HG02763 (cell line): ENCODE data around the gene BORCS8.
"Not testable (repeated sequence)": the region's sequence is repeated elsewhere in the genome, so short reads cannot be mapped to it uniquely, and the experiment has no call there.

Source experiments
- ATAC-seq: cut with Tn5 transposase; IDR thresholded peaks from one replicate; pipeline ENCODE4 v1.9.1; 2021; ENCODE audit warnings: mild to moderate bottlenecking, moderate library complexity; ENCODE audit not compliant: unreplicated experiment

BORCS8 gene

DNA sequence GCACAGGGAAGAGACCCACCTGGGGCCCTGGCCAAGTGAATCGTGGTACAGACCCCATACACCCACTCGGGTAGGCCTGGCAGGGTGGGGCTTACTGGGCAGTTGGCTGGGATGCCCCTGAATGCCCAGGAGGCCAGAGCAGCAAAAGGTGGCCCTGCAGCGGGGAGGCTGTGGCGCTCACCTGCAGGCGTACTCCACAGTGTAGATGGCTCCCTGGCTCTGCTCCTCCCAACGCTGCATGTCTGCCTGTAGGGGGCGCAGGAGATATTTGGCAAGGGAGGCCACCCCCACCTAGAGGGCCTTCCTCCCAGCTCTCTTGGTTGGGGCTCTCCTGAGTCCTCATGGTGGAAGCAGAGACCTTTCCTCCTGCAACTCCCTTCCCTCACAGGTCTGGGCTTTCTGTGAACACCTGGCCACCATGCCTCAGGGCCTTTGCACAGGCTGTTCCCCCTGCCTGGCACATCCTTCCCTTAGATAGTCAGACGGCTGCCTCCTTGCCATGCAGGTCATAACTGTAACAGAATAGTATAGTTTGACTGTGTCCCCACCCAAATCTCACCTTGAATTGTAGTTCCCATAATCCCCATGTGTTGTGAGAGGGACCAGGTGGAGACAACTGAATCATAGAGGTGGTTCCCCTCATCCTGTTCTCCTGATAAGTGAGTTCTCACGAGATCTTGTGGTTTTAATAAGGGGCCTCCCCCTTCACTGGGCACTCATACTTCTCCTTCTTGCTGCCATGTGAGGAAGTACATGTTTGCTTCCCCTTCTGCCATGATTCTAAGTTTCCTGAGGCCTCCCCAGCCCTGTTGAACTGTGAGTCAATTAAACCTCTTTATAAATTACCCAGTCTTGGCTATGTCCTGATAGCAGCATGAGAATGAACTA lies 5.9 kb downstream of the BORCS8 start:
- ATAC-seq = no peak

DNA sequence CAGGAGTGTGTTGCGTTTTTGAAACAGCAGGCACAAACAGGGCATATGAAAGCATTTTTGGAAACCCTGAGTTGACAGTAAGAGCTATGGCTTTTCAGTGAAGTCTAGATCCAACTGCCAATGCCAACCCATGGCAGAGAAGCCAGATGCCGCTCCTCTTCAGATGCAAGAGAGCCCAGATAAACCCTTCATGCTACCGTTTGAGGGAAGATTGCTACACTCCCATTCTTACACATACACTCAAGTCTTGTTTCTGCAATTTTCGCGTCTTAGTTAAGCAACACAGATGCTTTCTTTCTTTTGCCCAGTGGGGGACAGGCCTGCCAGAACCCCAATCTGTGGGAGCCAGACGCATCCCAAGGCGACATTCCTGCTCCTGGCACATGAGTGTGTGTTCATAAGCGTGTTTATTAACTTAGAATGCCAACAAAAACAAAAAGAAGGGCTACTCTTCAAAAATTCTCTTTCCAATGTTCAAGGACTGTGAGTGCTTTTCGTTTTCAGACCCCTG lies 10.4 kb downstream of the BORCS8 start:
- ATAC-seq = no peak

DNA sequence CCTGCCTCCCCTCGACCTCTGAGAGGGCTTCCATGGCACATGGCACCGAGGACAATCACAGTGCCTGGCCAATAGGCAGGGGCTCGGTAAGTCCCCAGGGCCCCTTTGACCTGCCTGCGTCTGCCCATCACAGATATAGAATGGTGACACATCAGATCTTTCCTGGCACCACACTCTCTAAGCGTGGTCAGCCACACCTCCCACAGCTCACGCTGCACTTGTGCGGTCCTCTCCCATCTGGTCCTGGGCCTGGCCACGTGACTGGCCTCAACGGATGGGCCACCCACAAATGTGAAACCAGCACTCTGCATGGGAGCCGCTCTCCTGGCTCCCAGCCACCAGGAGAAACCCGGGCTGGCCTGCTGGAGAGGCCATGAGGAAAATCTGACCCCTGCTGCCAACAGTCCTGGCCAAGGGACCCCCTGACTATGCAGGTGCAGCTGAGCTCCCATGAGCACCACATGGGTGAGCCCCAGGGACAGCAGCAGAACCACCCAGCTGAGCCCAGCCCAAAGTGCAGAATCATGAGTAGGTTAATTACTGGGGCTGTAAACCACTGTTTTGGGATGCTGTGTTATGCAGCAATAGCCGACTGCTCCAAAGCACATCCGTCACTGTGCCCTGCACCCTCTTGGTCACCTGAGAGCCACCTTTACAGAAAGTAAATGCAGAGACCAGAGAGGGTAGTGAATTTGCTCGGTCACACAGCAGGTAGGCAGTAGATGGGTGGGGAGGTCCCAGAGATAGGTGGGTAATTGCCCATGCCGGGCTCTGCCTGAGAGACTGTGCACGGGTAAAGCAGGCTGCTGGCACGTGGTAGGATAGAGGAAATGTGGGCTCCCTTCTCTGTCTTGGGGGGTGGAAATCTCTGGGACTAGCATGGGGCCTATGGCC lies 12.2 kb downstream of the BORCS8 start:
- ATAC-seq = no peak

DNA sequence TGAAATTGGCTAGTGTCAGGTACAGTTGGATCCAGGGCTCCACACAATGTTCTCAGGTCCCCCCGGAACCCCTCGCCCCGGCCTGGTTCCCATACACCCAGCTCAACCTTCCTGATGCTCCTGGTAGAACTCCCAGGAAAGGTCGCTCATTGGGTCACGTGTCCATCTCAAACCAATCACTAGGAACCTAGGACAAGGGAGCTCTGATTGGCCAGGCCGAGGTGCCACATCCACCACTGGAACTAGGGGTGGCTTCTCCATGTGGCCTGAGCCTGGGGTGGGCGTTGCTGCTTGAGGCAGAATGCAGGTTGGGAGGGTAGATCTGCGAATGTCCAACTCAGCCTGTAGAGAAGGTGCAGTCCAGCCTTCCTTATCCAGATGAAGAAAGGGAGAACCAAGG lies 15.0 kb downstream of the BORCS8 start:
- ATAC-seq = no peak

DNA sequence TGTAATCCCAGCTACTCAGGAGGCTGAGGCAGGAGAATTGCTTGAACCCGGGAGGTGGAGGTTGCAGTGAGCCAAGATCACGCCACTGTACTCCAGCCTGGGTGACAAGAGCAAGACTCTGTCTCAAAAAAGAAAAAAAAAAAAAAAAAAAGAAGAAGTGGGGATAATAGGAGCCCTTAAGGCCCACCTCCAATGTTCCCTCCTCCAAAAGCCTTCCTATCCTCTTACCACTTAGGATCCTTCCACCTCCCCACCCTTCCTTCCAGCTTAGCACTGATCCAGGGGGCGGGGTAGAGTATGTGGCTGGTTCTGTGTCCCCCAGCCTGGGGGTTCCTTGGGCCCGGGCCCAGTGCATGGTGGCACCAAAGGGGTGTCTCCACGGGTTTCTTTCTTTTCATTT lies 18.7 kb downstream of the BORCS8 start:
- ATAC-seq = not testable (repeated sequence)

DNA sequence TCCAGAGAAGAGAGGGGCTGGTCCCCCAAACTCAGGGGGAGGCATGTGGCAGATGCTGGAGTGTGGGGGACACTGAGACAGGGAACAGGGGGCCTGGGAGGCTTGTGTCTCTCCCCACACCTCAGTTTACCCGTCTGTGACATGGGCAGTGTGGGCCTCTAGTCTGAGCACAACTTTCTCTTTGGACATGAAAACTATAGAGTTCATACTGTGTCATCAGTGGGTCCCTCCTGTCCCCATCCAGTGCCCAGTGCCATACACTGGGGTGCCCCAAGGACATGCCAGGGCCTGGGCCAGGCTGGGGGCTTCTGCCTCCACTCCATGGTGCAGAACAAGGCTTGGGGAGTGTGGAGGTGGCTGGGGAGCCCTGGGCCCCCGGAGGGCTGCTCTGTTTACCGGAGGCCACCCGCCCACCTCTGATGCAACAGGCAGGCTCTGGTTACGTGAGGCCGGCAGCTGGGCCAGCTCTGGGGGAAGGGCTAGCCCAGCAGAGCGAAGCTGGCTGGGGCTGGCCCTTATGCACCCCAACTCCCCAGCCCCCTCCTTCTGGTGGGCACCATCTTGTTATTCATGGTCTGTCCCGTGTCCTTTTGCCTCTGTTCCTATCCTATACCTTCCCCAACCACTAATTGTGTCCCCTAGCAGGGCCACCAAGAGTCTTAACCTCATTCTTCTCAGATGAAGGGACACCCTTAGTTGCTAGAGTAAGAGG lies 20.0 kb downstream of the BORCS8 start:
- ATAC-seq = no peak

DNA sequence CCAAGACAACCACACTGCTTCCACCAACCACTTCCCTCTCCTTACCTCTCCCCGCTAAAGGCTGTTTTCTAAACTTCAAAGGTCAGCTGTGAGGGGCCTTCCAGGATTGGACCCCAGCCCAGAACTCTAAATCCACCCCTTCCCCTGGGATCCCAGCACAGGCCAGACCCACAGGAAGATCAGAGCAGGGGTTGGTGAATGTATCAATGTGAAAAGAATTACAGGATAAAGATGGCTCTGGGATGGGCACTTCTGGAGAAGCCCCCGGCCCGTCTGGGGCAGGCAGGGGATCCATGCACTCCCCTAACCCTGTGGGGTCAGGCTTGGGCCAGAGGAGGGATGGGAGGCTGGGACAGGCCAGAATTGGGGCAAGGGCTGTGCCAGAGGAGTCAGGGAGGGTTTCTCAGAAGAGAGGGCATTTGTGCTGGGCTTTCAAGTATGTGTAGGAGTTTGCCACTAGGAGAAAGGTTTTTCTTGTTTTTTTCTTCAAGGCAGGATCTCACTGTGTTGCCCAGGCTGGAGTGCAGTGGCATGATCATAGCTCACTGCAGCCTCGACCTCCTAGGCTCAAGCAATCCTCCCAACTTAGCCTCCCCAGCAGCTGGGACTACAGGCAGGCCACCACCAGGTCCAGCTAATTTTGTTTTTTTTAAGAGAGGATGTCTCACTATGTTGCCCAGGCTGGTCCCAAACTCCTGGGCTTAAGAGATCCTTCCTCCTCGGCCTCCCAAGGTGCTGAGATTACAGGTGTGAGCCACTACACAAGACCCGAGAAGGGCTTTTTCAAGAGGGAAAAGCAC lies 20.9 kb downstream of the BORCS8 start:
- no peak for ATAC-seq

DNA sequence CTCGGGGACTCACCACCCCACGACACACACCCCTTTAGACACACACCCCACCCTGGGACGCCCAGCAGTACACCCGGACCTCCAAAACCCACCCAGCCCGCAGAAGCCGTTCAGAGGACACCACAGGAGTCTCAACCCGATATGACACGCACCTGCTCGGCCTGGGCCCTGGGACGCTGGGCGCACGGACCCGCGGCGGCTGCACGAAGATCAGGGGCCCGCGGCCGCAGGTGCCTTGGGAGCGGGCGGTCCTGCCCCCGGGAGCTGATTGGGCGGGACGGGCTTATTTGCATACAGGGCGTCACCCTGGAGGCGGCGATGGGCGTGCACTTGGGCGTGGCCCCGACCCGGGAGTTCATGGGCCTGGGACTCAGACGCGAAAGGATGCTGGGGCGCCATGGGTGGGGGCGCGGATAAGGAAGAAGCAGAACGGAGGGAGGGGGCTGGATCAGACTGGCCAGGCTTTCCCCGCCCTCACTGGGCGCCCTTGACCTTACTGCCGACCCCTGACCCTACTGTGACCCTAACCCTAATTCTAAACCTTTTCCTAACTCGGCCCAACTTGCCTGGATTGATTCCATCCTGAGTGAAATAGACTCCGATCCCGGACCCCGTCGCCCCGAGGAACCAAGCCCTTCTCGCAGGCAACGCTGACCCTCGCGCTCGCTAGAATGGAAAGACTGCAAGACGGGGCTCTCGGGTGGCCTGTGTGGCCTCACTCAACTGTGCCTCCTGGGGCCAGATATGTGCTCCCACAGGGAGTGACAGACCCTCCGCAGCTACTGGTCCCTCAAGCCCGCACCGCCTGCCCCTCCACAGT lies 21.7 kb downstream of the BORCS8 start, which contains the start of gene MEF2B:
Gene MEF2B (minus strand): TSS at position 211 of the 820 bp plus-strand sequence. CDS start 19,528 bp downstream, outside the sequence.
- ATAC-seq = peak; percentile 85

DNA sequence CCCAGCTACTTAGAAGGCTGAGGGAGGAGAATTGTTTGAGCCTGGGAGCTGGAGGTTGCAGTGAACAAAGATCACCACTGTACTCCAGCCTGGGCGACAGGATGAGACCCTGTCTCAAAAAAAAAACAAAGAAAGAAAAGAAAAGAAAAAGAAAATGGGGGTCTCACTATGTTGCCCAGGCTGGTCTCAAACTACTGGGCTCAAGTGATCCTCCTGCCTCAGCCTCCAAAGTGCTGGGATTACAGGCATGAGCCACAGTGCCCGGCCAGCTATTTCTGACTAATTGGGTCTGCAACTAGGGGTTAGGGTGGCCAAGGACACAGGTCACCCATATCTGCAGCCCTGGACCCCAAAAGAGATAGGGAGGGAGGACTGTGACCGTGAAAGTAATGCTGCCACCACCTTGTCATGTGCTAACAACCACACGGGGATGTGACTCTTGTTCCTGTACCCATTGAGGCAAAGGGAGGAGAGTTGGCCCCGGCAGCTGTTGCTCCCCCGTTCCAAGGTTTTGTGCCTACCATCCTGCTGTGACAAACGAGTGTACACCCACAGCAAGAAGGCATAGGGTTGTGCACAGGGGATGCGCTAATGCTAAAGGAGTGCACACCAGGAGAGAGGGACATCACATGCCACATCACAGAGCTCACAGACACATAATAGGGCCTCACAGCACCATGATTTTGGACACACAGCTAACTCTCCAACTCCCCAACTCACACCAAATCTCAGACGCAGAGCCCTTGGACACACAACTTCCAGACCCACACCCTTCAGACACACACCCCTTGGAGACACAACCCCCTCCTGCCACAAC lies 22.5 kb downstream of the BORCS8 start:
- no peak for ATAC-seq

DNA sequence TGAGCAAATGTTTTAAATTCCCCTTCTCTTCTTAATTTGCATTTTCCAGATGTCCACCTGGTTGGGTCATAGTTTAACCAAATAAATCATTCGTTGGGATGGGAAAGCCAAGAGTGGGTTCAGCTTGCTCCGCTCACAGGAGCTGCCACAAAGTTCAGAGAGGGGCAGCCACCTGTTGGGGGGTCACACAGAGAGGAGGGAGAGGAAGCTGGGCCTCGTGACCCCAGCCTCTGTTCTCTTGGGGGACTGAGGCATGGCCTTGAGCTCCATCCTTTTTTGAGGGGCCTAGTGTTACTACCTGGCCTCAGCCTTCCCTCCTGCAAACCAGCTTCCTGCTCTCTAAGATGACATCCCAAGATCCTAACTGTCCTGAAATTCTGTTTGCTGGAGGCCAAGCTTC lies 24.3 kb downstream of the BORCS8 start:
- no peak for ATAC-seq

DNA sequence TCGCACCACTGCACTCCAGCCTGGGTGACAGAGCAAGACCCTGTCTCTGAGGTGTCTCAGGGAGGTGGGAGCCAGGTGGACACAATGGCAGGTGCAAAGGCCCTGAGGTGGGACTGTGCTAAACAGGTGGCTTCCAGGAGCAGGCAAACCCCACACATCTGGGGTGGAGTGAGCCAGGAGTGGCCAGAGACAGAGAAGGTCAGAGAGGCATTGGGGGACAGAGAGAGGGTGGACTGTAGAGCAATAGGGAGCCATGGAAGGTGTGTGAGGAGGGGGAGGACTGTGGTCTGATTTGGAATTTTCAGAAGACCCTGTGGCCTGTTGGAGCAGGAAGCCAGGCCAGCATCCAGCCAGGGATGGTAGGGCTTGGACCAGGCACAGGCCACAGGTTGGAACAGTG lies 26.6 kb downstream of the BORCS8 start:
- ATAC-seq = no peak

DNA sequence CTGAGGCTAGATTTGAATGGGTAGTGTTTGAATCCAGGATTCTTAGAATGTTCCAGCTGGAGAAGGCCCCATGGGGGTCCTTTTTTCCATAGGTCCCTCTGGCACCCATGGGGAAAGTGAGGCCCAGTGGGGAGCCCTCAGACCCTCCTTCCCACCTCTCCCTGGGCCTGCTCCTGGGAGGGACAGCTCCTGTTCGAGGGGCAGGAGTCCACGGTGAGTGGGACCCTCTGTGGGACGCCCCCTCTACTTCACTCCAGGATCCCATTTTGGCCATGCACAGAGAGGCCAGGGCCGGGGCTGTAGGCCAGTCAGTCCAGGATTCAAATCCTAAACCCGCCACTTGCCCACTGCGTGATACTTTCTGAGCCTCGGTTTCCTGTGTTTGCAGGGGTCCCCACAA lies 29.5 kb downstream of the BORCS8 start:
- ATAC-seq = no peak

DNA sequence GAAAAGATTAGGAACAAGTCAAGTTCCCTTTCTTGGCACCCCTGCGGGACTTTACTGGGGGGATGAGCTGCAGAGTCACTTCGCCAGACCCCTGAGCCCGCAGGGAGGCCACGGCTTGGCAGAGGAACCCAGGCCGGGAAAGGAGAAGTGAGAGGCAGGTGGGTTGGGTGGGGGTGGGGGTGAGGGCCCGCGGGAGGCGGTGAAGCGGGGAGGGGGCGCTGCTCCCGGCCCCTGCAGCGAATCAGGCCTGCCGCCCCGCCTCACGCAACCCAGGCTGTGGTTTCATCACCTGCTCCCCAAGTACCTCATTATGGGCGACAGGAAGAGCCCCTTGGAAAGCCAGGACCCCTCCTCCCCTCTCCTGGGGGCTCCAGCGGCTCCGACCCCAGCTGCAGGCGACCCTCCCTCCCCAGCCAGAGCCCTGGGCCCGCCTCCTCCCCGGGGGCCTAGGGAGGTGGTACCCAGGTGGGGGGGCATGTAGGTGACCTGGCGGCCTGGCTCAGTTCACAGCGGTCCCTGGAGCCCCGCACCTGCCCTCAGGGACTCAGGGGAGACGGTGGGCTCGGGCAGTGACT lies 31.4 kb downstream of the BORCS8 start:
- no peak for ATAC-seq

DNA sequence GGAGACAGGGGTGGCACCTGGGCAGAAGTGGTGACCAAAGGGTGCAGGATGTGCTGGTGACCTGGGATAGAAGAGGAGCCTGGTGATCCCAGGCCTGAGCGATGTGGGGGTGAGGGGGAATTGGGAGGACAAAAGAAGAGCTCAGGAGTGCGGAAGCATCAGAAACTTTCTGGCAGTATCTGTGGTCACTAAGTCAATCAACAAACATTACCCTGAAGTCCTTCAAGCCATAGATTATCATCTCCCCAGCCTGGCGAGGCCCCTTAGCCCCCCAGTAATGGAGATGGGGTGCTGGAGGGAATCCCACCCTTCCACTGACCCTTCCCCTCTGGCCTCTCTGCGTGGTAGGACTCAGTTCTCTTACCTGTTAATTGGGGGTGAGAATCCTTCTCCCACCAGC lies 32.4 kb downstream of the BORCS8 start:
- ATAC-seq = no peak

DNA sequence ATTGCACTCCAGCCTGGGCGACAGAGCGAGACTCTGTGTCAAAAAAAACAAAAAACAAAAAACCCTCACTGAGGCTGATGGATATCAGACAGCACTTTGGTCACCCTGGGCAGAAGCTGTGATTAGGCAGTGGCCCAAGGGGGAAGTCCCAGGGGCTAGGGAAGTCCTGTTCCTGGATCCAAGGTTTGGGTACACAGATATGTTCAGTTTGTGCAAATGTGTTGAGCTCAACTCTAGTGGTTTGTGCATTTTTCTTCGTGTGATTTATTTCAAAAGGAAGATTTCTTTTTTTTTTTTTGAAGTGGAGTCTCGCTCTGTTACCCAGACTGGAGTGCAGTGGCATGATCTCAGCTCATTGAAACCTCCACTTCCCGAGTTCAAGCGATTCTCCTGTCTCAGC lies 34.1 kb downstream of the BORCS8 start:
- ATAC-seq = no peak

DNA sequence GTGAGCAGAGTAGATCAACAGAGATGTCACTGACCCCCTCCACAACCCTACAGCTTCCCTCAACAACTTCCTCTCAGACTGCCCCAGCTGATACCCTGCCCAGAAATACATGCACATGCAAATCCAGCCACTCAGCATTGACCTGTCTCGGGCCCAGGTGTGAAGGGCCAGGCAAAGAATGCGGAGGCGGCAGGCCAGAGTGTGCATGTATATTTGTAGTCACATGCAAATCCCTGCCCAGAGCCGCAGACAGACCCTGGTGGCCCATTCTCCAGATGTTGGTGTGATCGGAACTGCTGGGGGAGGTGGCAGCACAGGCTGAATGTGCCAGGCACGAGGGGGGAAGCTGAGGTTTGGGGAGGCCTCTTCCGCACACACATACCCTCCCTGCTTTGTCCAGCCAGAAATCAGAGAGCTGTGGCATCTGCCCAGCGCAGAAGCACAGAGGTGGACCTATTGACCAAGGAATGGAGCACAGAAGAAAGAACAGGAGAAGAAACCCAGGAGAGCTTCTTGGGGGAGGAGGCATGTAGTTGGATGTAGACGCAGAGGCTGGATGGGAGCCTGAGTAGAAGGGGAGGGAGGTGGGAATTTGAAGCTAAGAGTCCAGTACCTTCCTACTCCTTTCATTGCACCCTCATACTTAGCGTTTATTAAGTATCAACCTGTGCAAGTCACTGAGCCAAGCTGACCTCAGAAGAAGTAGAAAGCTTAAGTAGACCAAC lies 36.3 kb downstream of the BORCS8 start:
- peak; percentile 64 for ATAC-seq

DNA sequence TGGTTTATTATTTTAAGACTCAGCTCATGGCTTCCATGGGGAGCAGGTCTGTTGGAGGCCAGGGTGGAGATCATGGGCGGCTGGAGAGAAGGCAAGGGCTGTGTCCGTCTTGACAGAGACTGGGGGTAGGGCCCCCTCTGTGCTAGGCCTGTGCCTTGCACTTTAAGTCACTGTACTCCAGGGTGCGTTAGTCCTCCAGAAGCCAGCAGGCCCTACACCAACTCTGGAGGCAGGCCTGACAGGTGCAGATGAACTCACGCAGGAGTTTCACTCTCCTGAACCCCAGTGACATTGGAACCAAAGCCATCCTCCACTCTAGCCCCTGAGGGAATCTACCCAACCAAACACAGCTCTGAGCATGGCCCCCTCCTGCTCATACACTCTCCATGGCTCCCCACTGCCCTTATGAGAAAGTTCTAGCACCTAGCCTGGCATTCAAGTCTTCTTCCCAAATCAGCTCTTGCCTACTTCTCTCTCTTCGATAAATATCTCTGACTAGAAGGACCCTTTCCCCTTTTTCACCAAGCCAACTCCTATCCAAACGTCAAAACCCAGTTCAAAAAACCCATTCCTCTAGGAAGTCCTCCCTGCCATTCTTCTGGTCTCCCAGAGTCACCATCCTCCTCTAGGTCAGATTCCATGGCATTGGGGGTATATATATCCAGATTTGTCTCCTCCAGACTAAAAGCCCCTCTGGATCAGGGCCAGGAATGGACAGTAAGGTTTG lies 37.0 kb downstream of the BORCS8 start:
- no peak for ATAC-seq
